HT1080 (cell line): ENCODE results near the gene RNF8. TPM values are rescaled to one million over a fixed set of nuclear protein-coding genes. Genes with fewer than 3 reads are reported as not detected.

Experiments used
- DNase-seq: peaks from one replicate; pipeline ENCODE4 v3.0.0-alpha.2; 2015; ENCODE audit warnings: low read depth
- total RNA-seq: library from RNA; depleted of rRNA; stranded (reverse); fragments of >200 nt; shearing (Covaris generic); gene quantifications from 2 replicates; pipeline ENCODE4 v1.2.3, GENCODE V29; 2014

The RNF8 gene
- total RNA-seq, 1 experiment from 2014 or later = 23.8 TPM

GRCh38 chr6:37357860-37358259, 4.1 kb downstream of the RNF8 start:
- DNase-seq = no peak

GRCh38 chr6:37359039-37359438, 5.3 kb downstream of the RNF8 start:
- DNase-seq = no peak

- no peak for DNase-seq
Measured at GRCh38 chr6:37362101-37362828, 8.5 kb downstream of the RNF8 start.

GRCh38 chr6:37365791-37366190, 12.0 kb downstream of the RNF8 start:
- DNase-seq = no peak

GRCh38 chr6:37366910-37367309, 13.1 kb downstream of the RNF8 start:
- no peak for DNase-seq

- no peak for DNase-seq
Measured at GRCh38 chr6:37368961-37369320, 15.2 kb downstream of the RNF8 start.

- DNase-seq = peak; percentile 6
Measured at GRCh38 chr6:37369321-37370201, 15.8 kb downstream of the RNF8 start.

GRCh38 chr6:37371154-37372083, 17.6 kb downstream of the RNF8 start:
- DNase-seq = no peak

GRCh38 chr6:37372116-37372515, 18.3 kb downstream of the RNF8 start:
- DNase-seq = no peak

GRCh38 chr6:37373822-37374471, 20.2 kb downstream of the RNF8 start:
- DNase-seq = no peak

GRCh38 chr6:37375376-37375775, 21.6 kb downstream of the RNF8 start:
- no peak for DNase-seq

- no peak for DNase-seq
Measured at GRCh38 chr6:37376078-37376743, 22.4 kb downstream of the RNF8 start.

GRCh38 chr6:37381579-37381978, 27.8 kb downstream of the RNF8 start:
- peak; percentile 56 for DNase-seq

- no peak for DNase-seq
Measured at GRCh38 chr6:37382994-37383765, 29.4 kb downstream of the RNF8 start.

- no peak for DNase-seq
Measured at GRCh38 chr6:37388578-37388977, 34.8 kb downstream of the RNF8 start.

- DNase-seq = no peak
Measured at GRCh38 chr6:37389857-37390256, 36.1 kb downstream of the RNF8 start.

GRCh38 chr6:37391120-37391519, 37.3 kb downstream of the RNF8 start:
- no peak for DNase-seq

- no peak for DNase-seq
Measured at GRCh38 chr6:37392821-37393220, 39.0 kb downstream of the RNF8 start.

GRCh38 chr6:37393381-37393929, 39.7 kb downstream of the RNF8 start:
- DNase-seq = no peak
